GM12891 (cell line): Measurements from ENCODE around the gene STK11IP.

Experiments used
- POLR2A ChIP-seq: IDR thresholded peaks from 2 replicates; pipeline ENCODE4 v1.6.1; 2011; ENCODE audit warnings: low read depth, low read length, control low read depth
- TAF1 ChIP-seq: IDR thresholded peaks from 2 replicates; pipeline ENCODE4 v1.6.1; 2011; ENCODE audit warnings: low read depth, low read length, control low read depth

GRCh38 chr2:219634951-219635751 lies 37.5 kb downstream of the STK11IP start:
- TF ChIP-seq TAF1 (no peak), POLR2A (no peak)
